GM12801 (cell line): ENCODE results near the gene FXYD3.

Experiments used
- TF ChIP-seq, protein P1 (sequence below): IDR thresholded peaks from one replicate; pipeline ENCODE4 v1.5.1; 2011; ENCODE audit warnings: control low read depth; ENCODE audit not compliant: insufficient read length; ENCODE audit errors: extremely low read depth

Gene FXYD3

DNA sequence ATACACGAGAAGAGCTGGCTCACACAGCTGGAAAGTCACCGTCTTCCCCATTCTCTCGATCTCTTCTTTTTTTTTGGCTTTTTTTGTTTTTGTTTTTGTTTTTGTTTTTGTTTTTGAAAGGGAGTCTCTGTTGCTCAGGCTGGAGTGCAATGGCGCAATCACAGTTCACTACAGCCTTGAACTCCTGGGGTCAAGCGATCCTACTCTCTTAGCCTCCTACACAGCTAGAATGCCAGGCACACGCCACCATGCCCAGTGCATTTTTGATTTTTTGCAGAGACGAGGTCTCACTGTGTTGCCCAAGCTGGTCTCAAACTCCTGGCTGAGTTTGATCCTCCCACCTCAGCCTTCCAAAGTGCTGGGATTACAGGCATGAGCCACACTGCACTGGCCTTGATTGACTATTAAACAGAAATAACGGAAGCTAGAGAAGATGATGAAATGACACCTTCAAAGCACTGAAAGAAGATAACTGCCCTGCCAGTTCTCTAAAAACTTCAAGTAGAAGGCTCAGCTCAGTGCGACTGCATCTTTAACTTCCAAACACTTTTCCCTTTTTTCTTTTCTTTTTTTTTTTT lies 4.0 kb downstream of the FXYD3 start:
- TF ChIP-seq, protein P1, sequence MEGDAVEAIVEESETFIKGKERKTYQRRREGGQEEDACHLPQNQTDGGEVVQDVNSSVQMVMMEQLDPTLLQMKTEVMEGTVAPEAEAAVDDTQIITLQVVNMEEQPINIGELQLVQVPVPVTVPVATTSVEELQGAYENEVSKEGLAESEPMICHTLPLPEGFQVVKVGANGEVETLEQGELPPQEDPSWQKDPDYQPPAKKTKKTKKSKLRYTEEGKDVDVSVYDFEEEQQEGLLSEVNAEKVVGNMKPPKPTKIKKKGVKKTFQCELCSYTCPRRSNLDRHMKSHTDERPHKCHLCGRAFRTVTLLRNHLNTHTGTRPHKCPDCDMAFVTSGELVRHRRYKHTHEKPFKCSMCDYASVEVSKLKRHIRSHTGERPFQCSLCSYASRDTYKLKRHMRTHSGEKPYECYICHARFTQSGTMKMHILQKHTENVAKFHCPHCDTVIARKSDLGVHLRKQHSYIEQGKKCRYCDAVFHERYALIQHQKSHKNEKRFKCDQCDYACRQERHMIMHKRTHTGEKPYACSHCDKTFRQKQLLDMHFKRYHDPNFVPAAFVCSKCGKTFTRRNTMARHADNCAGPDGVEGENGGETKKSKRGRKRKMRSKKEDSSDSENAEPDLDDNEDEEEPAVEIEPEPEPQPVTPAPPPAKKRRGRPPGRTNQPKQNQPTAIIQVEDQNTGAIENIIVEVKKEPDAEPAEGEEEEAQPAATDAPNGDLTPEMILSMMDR, result no peak

DNA sequence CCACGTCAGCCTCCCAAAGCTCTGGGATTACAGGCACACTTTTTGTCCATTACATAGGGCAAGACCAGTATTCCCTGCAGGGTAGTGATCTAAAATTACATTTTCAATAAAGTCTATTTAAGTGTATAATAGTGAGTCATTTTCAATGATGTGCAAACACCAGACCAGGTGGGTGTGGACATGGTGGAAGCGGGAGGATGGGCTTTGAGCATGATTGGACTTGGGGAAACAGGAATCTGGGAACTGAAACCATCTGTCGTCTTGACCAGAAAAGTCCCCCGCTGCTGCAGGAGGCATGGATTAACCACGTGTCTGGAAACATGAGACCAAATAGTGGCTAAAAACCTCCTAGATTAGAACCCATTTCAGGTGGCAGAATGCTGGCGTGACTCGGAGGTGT lies 4.9 kb downstream of the FXYD3 start:
- TF ChIP-seq, protein P1, result no peak

GRCh38 chr19:35120898-35121297 lies 5.3 kb downstream of the FXYD3 start:
- TF ChIP-seq, protein P1, result no peak

- TF ChIP-seq, protein P1, result no peak
These were observed 7.3 kb downstream of the FXYD3 start for GRCh38 chr19:35122687-35123551.

DNA sequence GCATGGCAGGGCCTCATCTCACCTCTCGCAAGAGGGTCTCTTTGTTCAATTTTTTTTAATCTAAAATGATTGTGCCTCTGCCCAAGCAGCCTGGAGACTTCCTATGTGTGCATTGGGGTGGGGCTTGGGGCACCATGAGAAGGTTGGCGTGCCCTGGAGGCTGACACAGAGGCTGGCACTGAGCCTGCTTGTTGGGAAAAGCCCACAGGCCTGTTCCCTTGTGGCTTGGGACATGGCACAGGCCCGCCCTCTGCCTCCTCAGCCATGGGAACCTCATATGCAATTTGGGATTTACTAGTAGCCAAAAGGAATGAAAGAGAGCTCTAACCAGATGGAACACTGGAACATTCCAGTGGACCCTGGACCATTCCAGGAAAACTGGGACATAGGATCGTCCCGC lies 8.0 kb downstream of the FXYD3 start:
- TF ChIP-seq, protein P1, result no peak

DNA sequence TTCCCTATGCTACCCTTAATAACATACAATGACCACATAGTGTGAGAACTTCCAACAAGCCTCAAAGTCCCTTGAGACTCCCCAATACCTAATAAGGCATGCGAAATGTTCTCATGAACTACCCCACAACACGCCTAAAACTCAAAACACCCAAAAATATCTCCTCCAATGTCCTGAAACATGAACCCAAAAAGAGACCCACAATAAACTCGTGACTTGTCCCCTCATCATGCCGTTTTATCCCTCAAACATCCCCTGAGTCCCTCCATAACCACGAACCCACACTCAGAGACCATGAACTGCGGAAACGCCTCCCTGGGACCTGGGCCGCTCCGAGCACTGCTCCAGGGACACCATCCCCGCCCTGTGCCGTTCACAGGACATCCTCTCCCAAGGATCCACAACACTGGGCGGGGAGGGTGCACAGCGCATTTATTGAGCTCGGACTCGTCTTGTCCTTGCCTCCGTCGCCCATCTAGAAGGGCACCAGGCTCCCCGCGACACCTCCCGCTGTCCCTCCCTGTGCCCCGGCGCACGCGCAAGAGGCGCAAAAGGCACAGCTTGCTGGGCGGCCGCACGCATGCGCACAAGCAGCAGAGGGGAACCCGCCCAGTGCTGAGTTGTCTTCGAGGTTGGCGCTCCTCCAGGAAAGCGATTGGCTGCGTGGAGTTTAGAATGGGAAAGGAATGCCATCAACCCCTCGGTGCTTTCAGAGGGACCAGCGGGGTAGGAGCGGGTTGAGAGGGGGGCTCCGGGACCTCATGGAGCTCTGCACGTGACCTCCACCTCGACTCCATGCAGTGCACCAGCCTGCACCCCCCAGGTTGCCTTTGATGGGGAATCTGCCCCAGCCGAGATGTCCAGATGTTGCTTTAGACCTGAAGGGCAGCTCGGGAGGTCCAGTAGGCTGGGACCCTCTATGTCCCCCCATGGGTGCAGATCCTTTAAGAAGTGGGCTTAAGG lies 8.8 kb downstream of the FXYD3 start:
- TF ChIP-seq, protein P1, result no peak

DNA sequence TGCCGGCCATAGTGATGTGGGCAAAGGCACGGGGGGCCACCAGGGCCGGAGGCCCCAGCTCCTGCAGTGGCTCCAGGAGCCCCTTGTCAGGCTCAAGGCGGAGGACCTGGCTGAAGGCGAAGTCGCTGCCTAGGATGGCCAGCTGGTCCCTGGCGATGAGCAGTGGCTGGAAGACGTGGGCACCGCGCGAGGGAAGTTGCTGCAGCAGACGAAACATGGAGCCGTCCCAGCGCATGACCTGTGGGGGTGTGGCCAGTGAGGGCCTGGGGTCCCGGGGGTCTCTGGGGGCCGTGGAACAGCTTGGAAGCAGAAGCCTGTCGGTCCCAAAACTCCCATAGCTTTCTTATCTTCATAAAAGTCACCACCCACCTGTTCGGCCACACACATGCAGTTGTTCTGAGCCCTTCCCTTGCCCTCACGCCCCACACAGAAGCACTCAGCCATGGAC lies 9.7 kb downstream of the FXYD3 start:
- TF ChIP-seq, protein P1, result no peak
